ENCODE results near the gene ZNF467.

The ZNF467 gene

DNA sequence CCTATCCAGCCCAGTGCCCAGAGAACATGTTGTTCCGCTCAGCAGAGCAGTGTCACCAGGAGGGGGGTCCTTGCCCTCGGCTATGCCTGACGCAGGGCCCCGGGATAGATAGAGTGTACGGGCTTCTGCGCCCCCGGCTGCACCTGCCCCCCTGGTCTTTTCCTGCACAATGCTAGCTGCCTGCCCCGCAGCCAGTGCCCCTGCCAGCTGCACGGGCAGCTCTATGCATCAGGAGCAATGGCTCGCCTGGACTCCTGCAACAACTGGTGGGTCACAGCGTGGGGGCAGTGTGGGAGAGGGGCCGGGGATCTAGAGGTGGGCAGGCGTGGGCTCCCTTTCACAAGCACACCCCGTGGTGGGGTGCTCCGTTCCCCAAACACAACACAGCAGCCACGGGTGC, 33.3 kb upstream of the ZNF467 start:
- DNase-seq, result no peak

DNA sequence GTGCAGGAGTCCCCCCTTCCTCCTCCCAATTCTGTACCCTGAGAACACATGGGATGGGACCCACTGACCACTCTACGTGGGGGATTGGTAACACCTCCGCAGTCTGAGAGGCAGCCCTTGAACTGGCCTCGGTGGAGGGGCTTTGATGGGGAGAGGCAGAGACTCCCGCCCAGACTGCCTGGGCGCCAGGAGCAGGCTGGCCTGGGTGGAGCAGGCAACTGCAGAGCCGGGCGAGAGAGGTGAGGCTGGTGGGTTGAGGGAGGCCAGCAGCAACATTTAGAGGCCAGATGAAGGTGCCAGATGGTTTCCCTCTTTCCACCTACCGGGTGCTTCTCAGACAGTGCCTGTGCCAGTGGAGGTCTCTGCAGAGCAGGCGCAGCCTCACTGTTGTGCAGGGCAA, 30.7 kb upstream of the ZNF467 start:
- no peak for DNase-seq

DNA sequence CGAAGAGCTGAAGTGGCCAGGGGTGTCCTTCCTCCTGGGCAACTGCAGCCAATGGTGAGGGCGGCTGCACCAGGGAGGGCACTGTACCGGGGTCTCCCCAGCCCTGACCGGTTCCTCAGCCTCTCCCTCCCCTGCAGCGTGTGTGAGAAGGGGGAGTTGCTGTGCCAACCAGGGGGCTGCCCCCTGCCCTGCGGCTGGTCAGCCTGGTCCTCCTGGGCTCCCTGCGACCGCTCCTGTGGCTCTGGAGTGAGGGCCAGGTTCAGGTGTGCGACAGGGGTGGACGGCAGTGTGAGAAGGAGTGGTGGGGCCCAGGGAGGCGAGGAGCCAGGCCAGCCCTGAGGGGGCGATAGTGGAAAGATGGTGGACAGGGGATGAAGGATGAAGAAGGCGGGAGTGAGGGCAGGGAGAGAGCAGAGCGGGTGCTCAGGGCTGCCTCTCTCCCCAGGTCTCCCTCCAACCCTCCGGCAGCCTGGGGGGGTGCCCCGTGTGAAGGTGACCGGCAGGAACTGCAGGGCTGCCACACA, 30.2 kb upstream of the ZNF467 start:
- DNase-seq, result no peak

DNA sequence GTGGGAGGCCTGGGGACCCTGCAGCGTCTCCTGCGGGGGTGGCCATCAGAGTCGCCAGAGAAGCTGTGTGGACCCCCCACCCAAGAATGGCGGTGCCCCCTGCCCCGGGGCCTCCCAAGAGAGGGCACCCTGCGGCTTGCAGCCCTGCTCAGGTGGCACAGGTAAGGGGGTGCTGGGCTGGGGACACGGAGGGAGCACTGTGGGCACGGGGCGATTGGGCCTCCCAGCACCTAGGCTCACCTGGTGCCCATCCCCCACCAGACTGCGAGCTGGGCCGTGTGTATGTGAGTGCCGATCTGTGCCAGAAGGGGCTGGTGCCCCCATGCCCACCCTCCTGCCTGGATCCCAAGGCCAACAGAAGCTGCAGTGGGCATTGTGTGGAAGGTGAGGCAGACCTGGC, 29.6 kb upstream of the ZNF467 start:
- no peak for DNase-seq

DNA sequence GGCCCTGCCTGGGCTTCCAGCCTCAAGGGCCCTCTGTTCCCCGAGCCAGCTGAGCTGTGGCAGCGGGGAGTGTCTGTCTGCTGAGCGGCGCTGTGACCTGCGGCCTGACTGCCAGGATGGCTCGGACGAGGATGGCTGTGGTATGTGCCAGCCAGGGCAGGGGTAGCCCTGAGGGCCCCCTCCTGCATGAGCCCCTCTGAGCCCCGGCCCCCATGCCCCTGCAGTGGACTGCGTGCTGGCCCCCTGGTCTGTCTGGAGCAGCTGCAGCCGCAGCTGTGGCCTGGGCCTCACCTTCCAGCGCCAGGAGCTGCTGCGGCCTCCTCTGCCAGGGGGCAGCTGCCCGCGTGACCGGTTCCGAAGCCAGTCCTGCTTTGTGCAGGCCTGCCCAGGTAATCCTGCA, 28.4 kb upstream of the ZNF467 start:
- no peak for DNase-seq

DNA sequence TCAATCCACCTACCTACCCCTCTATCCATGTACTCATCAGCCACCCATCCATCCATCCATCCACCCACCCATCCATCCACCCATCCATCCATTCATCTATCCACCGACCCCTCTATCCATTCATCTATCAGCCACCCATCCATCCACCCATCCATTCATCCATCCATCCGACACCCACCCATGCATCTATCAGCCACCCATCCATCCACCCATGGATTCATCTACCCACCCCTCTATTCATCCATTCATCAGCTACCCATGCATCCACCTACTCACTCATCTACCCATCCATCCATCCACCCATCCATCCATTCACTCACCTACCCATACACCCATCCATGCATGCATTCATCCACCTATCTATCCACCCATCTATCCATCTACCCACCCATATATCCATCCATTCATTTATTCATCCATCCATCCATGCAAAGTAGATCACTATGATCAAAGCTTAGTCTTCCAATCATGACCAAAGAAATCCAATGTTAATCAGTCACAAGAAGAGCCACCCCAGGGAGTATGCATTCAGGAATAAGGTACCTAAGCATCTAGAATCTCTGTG, 27.7 kb upstream of the ZNF467 start:
- no peak for DNase-seq

- DNase-seq, result no peak
Measured at GRCh38 chr7:149800169-149800555, 26.8 kb upstream of the ZNF467 start.

DNA sequence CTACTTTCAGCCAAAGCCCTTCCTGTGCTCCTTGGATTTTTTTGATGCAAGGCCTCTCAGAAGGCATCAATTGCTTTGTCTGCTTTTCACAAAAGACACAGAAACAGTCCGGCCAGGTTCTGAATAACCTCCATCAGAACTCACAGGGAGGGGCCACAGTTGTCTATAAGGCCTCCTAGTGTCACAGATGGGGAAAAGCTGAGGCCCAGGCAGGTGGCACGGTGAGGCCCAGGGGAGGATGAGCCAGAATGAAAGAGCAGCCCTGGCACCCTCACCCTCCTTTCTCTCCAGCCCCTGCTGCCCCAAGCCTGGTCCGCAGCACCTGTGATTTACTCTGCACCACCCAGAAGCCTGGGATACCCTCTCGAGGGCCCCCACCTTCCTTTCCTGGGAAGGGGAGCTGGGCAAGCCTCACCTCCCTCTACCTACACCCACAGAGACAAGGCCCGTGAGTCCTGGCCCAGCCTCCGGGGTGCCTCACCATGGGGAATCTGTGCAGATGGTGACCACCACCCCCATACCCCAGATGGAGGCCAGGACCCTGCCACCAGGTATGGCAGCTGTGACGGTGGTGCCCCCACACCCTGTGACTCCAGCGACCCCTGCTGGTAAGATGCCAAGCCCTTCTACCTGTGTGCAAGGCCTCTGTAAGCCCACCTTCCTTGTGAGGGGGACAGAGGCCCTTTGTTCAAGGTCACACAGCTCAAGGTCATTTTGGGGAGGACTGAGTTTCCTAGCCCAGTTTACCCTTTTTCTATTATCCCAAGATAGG, 26.2 kb upstream of the ZNF467 start:
- DNase-seq, result peak; percentile 63

- DNase-seq, result no peak
Measured at GRCh38 chr7:149797771-149798170, 24.4 kb upstream of the ZNF467 start.

DNA sequence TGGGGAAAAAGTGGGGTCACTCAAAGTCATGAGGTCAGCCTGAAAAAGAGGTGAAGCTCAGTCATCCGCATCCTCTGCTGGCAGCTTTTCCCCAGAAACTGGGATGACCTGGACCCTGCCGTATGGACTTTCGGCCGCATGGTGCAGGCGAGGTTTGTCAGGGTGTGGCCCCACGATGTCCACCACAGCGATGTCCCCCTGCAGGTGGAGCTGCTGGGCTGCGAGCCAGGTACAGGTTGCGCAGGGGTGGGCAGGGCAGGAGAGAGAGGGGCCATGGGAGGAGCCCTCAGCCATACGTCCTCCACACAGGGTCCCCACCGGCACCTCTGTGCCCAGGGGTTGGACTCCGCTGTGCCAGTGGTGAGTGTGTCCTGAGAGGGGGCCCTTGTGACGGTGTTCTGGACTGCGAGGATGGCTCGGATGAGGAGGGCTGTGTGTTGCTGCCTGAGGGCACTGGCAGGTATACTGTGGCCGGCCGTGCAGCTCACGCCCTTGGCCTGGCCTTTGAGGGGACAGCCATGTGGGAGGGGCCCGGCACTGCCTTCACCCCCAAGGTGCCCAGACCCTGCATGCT, 23.0 kb upstream of the ZNF467 start:
- no peak for DNase-seq

GRCh38 chr7:149795126-149795525, 21.7 kb upstream of the ZNF467 start:
- DNase-seq, result no peak

DNA sequence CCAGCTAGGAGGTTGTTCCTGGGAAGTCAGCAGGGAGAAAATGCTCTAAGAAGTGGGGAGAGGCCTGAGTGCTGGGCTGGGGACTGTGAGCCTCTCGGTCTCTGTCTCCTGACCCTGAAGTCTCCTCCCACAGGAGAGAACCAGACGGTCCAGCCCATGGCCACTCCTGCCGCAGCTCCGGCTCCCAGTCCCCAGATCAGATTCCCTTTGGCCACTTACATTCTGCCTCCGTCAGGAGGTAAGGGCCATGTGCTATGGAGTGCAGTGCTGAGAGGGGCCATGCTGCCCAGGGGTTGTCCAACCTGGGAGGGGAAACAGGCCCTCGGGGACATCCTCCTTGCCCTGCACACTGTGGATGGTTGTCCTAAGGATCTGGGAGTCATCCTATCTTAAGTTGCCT, 21.3 kb upstream of the ZNF467 start:
- DNase-seq, result no peak

DNA sequence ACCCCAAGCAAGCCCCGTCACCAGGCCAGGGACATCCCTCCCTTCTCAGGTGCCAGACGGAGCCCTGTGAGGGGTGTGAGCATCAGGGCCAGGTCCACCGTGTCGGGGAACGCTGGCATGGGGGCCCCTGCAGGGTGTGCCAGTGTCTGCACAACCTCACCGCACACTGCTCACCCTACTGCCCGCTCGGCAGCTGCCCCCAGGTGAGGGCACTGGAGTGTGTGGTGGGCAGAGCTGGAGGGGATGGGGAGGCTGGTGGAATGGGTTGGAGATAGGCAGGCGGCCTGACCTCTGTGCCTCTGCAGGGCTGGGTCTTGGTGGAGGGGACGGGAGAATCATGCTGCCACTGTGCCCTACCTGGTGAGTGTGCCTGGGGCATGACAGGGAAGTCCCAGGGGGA, 19.9 kb upstream of the ZNF467 start:
- no peak for DNase-seq

DNA sequence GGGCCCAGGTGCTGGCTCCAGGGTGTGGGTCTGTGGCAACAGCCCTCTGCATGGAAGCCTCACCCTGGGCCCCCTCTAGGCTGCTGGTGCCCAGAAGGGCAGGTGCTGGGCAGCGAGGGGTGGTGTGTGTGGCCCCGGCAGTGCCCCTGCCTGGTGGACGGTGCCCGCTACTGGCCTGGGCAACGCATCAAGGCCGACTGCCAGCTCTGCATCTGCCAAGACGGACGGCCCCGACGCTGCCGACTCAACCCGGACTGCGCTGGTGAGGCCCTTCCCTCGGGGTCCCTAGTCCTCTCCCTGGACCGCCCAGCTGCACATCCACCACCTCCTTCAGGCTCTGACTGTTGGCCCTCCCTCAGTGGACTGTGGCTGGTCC, 18.8 kb upstream of the ZNF467 start:
- no peak for DNase-seq

DNA sequence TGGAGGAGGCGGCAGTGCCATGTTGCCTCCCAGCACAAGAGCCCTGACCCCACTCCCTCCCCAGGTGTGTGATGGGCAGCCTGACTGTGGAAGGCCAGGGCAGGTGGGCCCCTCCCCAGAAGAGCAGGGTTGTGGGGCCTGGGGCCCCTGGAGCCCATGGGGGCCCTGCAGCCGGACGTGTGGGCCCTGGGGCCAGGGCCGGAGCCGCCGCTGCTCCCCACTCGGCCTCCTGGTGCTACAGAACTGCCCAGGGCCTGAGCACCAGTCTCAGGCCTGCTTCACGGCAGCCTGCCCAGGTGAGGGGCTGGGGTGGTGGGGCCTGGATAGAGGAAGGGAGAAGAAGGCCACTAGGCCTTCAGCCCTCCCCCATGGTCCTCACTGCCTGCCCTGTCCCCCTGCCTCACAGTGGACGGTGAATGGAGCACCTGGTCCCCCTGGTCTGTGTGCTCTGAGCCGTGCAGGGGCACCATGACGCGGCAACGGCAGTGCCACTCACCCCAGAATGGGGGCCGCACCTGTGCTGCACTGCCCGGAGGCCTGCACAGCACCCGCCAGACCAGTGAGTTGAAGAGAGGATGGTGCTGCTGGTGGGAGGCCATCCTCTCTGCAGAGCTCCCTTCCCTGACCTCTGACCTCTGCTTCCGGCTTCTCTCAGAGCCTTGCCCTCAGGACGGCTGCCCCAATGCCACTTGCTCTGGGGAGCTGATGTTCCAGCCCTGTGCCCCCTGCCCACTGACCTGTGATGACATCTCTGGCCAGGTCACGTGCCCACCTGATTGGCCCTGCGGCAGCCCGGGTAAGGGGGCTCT, 18.2 kb upstream of the ZNF467 start:
- DNase-seq, result no peak

GRCh38 chr7:149790754-149791360, 17.5 kb upstream of the ZNF467 start:
- DNase-seq, result no peak

DNA sequence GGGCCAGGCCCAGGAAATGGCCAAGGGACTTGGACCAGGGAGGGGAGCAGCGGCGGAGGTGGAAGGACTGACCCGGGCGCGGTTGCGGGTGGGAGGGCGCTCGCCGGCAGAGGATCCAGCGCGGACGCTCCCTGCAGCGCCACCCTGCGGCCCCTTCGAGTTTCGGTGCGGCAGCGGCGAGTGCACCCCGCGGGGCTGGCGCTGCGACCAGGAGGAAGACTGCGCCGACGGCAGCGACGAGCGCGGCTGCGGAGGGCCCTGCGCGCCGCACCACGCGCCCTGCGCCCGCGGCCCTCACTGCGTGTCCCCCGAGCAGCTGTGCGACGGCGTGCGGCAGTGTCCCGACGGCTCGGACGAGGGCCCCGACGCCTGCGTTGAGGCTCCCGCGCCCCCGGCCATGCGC, 16.8 kb upstream of the ZNF467 start:
- DNase-seq, result no peak

GRCh38 chr7:149789101-149789500, 15.7 kb upstream of the ZNF467 start:
- no peak for DNase-seq

DNA sequence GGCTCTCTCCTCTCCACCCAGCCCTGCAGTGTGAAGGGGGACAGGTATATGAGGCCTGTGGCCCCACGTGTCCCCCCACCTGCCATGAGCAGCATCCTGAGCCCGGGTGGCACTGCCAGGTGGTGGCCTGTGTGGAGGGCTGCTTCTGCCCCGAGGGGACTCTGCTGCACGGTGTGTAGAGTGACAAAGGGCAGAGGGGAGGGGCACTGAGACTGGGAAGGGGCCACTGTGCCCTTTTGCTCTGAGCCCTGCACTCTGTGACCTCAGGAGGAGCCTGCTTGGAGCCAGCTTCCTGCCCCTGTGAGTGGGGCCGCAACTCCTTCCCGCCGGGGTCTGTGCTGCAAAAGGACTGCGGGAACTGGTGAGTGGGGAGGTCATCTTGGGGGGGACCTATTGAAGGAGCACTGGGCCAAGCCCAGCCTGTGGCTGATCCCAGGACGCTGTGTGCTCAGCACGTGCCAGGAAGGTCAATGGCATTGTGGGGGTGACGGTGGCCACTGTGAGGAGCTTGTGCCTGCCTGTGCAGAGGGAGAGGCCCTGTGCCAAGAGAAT, 15.0 kb upstream of the ZNF467 start:
- DNase-seq, result no peak

- no peak for DNase-seq
Measured at GRCh38 chr7:149787428-149788299, 14.3 kb upstream of the ZNF467 start.

DNA sequence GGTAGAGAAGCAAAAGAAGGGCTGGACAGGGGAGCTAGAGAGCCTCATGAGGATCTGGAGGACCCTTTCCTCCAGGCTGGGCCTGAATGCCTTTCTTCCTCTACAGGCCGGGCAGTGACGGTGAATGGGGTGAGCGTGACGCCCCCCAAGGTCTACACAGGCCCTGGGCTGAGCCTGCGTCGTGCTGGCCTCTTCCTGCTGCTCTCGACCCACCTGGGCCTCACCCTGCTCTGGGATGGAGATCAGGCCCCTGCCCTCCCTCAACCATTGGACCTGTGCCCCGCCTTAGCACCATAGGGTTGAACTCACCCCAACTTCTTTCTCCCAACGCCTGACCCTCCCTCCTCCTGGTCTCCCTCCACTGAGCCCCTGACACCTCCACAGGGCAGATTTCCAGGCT, 12.6 kb upstream of the ZNF467 start:
- DNase-seq, result no peak

DNA sequence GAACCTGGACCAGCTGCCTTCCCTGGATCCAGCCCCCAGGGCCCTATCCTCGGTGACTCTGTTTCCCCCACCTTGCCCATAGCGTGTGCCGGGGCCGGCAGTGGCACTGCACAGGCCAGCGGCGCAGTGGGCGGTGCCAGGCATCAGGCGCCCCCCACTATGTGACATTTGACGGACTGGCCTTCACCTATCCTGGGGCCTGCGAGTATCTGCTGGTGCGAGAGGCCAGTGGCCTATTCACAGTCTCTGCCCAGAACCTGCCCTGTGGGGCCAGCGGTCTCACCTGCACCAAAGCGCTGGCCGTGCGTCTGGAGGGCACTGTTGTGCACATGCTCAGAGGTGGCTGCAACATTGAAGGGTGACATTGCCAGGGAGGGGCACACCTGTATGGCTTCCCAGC, 12.0 kb upstream of the ZNF467 start:
- no peak for DNase-seq

Data from effector CD4-positive, alpha-beta T cell (primary cell).